OCI-LY3 (cell line): ENCODE results near the gene ELFN2.
A peak's percentile ranks its signal among the peaks of the same experiment; 100 is the strongest.

ENCODE experiments used
- H2AFZ ChIP-seq: fragments of 200-600, 300-600 bp; shearing (Covaris generic); 2 replicates; pipeline ENCODE4 v1.6.0; 2014; ENCODE audit warnings: antibody characterized with exemption, low read depth, low read length
- H3K27ac ChIP-seq: fragments of 200-600, 300-600 bp; sonication (generic); 2 replicates; pipeline ENCODE4 v1.5.1; 2014; ENCODE audit warnings: mild to moderate bottlenecking, low read length, moderate library complexity, mixed read lengths
- H3K27me3 ChIP-seq: fragments of 200-600, 300-600 bp; sonication (generic); 2 replicates; pipeline ENCODE4 v1.6.1; 2014; ENCODE audit warnings: low read depth, low read length, mixed read lengths
- H3K36me3 ChIP-seq: fragments of 200-600, 300-600 bp; sonication (generic); replicated peaks from 2 replicates; pipeline ENCODE3; 2014; ENCODE audit warnings: low read depth, low read length, mixed read lengths
- H3K4me1 ChIP-seq: fragments of 300-600, 200-600 bp; sonication (generic); 2 replicates; pipeline ENCODE4 v1.6.1; 2014; ENCODE audit warnings: low read length, mixed read lengths
- H3K4me2 ChIP-seq: fragments of 200-600, 300-600 bp; sonication (generic); 2 replicates; pipeline ENCODE4 v1.6.1; 2014; ENCODE audit warnings: low read length, mixed read lengths
- H3K4me3 ChIP-seq: fragments of 300-600, 200-600 bp; sonication (generic); 2 replicates; pipeline ENCODE4 v1.5.1; 2014; ENCODE audit warnings: antibody characterized with exemption, mild to moderate bottlenecking, low read length, moderate library complexity
- H3K79me2 ChIP-seq: fragments of 300-600, 200-600 bp; shearing (Covaris generic); 2 replicates; pipeline ENCODE4 v1.6.1; 2014; ENCODE audit warnings: mild to moderate bottlenecking, low read length, mixed read lengths
- H3K9ac ChIP-seq: fragments of 300-600, 200-600 bp; shearing (Covaris generic); 2 replicates; pipeline ENCODE4 v1.6.0; 2014; ENCODE audit warnings: mild to moderate bottlenecking, low read length, moderate library complexity
- H3K9me3 ChIP-seq: fragments of 200-600, 300-600 bp; shearing (Covaris generic); 2 replicates; pipeline ENCODE4 v1.6.1; 2014; ENCODE audit warnings: low read length, mixed read lengths; ENCODE audit not compliant: insufficient read depth
- H4K20me1 ChIP-seq: fragments of 200-600, 300-600 bp; sonication (generic); 2 replicates; pipeline ENCODE4 v1.6.1; 2016; ENCODE audit warnings: low read length, mixed read lengths; ENCODE audit not compliant: insufficient read depth
- CTCF ChIP-seq: fragments of 200-600, 300-600 bp; sonication (generic); IDR thresholded peaks from 2 replicates; pipeline ENCODE4 v1.5.1; 2014; ENCODE audit warnings: antibody characterized with exemption, low read length, low read depth
- EZH2phosphoT487 ChIP-seq: fragments of 200-600 bp; shearing (Covaris generic); IDR thresholded peaks from 2 replicates; pipeline ENCODE4 v1.6.1; 2018; ENCODE audit warnings: antibody characterized with exemption, mixed run types, low read depth

The ELFN2 gene

DNA sequence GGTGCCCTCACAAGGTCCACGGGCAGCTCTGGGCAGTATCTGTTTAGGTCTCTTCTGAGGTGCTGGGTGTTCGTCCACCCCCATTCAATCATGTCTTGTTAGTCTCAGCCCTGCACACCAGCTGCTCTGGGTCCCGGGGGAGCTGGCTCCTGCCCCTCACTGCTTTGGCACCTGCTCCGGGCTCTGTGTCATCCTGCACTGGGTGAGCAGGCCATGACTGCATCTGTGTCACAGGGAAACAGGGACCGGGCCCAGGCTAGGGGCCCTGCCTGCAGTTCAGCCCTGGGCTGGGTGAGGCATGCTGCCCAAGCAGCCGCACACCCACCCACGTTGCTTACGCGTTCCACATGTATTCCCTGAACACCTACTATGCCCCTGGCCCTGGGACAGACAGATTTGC lies 43.9 kb downstream of the ELFN2 start:
- Histone ChIP-seq H3K9ac (no peak overlapping the region), H4K20me1 (no peaks in the 10 kb centered on the region), H3K79me2 (no peaks in the 10 kb centered on the region), H3K9me3 (no peaks in the 10 kb centered on the region), H3K27me3 (peaks cover 50% of the 10 kb centered on the region), H2AFZ (no peak overlapping the region), H3K4me1 (peaks cover 22% of the 10 kb centered on the region), H3K36me3 (no peaks in the 10 kb centered on the region), H3K27ac (no peak overlapping the region), H3K4me2 (no peak overlapping the region), H3K4me3 (no peak overlapping the region)
- no peak for TF ChIP-seq EZH2phosphoT487

- peaks cover 28% of the 10 kb centered on the region for H3K4me1 ChIP-seq
- TF ChIP-seq EZH2phosphoT487 (no peak), CTCF (no peak)
Observed at GRCh38 chr22:37381489-37381888, 45.8 kb downstream of the ELFN2 start.

DNA sequence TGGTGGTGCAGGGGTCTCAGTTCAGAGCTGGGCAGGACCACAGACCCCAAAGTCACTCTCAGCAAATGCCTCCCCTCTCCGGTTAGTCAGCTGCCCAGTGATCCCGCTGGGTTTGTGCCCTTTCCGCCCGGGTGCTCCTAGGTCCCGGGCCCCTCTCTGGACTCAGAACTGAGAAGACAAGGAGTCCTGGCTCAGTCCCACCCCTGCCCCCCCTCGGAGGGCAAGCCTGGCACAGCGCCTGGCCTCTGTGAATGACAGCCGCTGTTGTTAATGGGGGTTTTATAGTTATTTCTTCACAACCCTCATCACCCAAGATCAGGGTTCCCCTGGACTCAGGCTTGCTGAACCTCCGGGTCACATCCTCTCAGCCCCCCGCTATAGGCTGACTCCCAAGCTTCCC lies 47.6 kb downstream of the ELFN2 start:
- Histone ChIP-seq H3K4me1 (peaks cover 28% of the 10 kb centered on the region), H3K36me3 (no peaks in the 10 kb centered on the region), H3K4me2 (no peak overlapping the region), H3K79me2 (no peaks in the 10 kb centered on the region), H3K27ac (no peak overlapping the region), H3K27me3 (peaks cover 57% of the 10 kb centered on the region), H3K9ac (no peak overlapping the region), H3K9me3 (no peaks in the 10 kb centered on the region), H2AFZ (no peak overlapping the region), H4K20me1 (no peaks in the 10 kb centered on the region), H3K4me3 (no peak overlapping the region)
- no peak for TF ChIP-seq CTCF
- TF ChIP-seq EZH2phosphoT487 = no peak

More at GRCh38 chr22:37381489-37381888, 45.8 kb downstream of the ELFN2 start:
- no peaks in the 10 kb centered on the region for H3K36me3 ChIP-seq
- peak overlapping the region; percentile 19; the same call in 1 of the 2 replicates for H3K9ac ChIP-seq
- H3K4me3 ChIP-seq = peak overlapping the region; percentile 64
- H2AFZ ChIP-seq = peak overlapping the region; percentile 36; the same call in 1 of the 2 replicates
- no peaks in the 10 kb centered on the region for H3K79me2 ChIP-seq
- H3K27me3 ChIP-seq = peaks cover 57% of the 10 kb centered on the region
- no peak overlapping the region for H3K27ac ChIP-seq
- no peaks in the 10 kb centered on the region for H4K20me1 ChIP-seq
- no peaks in the 10 kb centered on the region for H3K9me3 ChIP-seq
- H3K4me2 ChIP-seq = peak overlapping the region; percentile 84

GRCh38 chr22:37379085-37379484 lies 48.2 kb downstream of the ELFN2 start:
- H2AFZ ChIP-seq = no peak overlapping the region
- H3K4me2 ChIP-seq = no peak overlapping the region
- no peaks in the 10 kb centered on the region for H3K9me3 ChIP-seq
- no peaks in the 10 kb centered on the region for H3K79me2 ChIP-seq
- H4K20me1 ChIP-seq = no peaks in the 10 kb centered on the region
- no peak overlapping the region for H3K9ac ChIP-seq
- no peak overlapping the region for H3K27ac ChIP-seq
- H3K36me3 ChIP-seq = no peaks in the 10 kb centered on the region
- H3K27me3 ChIP-seq = peaks cover 57% of the 10 kb centered on the region
- TF ChIP-seq CTCF (no peak), EZH2phosphoT487 (no peak)
- H3K4me1 ChIP-seq = peaks cover 28% of the 10 kb centered on the region
- no peak overlapping the region for H3K4me3 ChIP-seq
